ENCODE data around the gene FOXD4L1.
"Not testable (repeated sequence)": the region's sequence is repeated elsewhere in the genome, so short reads cannot be mapped to it uniquely, and the experiment has no call there.

FOXD4L1 gene

GRCh38 chr2:113502216-113503093 is 4.0 kb downstream of the FOXD4L1 start:
- H3K4me3 ChIP-seq (ENCODE audit: low read length); H3K36me3 ChIP-seq (ENCODE audit: control insufficient read depth, low read length); H3F3A ChIP-seq (ENCODE audit: control insufficient read depth, insufficient read depth); H3K4me2 ChIP-seq (ENCODE audit: low read length); H3K9me2 ChIP-seq (replicated peaks; ENCODE audit: control insufficient read depth, low read length); H3K27ac ChIP-seq (ENCODE audit: low read depth, low read length); H3K9me3 ChIP-seq (ENCODE audit: control insufficient read depth, insufficient read depth, low read length); H3K27me3 ChIP-seq (ENCODE audit: control insufficient read depth, low read length); H3K79me2 ChIP-seq (ENCODE audit: control insufficient read depth, low read length); H4K20me1 ChIP-seq (ENCODE audit: control insufficient read depth, insufficient read depth, low read depth, low read length); H3K4me1 ChIP-seq (ENCODE audit: control insufficient read depth, low read length): not testable (repeated sequence)

GRCh38 chr2:113503094-113504042 is 4.9 kb downstream of the FOXD4L1 start:
- H4K20me1 ChIP-seq (ENCODE audit: control insufficient read depth, insufficient read depth, low read depth, low read length); H3K4me1 ChIP-seq (ENCODE audit: control insufficient read depth, low read length); H3K9me3 ChIP-seq (ENCODE audit: control insufficient read depth, insufficient read depth, low read length); H3K27ac ChIP-seq (ENCODE audit: low read depth, low read length); H3K4me2 ChIP-seq (ENCODE audit: low read length); H3K36me3 ChIP-seq (ENCODE audit: control insufficient read depth, low read length); H3F3A ChIP-seq (ENCODE audit: control insufficient read depth, insufficient read depth); H3K4me3 ChIP-seq (ENCODE audit: low read length); H3K9me2 ChIP-seq (replicated peaks; ENCODE audit: control insufficient read depth, low read length); H3K79me2 ChIP-seq (ENCODE audit: control insufficient read depth, low read length); H3K27me3 ChIP-seq (ENCODE audit: control insufficient read depth, low read length): not testable (repeated sequence)

- H3K79me2 ChIP-seq (ENCODE audit: control insufficient read depth, low read length); H3K27me3 ChIP-seq (ENCODE audit: control insufficient read depth, low read length); H3K4me2 ChIP-seq (ENCODE audit: low read length); H3K27ac ChIP-seq (ENCODE audit: low read depth, low read length); H3K4me3 ChIP-seq (ENCODE audit: low read length); H4K20me1 ChIP-seq (ENCODE audit: control insufficient read depth, insufficient read depth, low read depth, low read length); H3K9me3 ChIP-seq (ENCODE audit: control insufficient read depth, insufficient read depth, low read length); H3K9me2 ChIP-seq (replicated peaks; ENCODE audit: control insufficient read depth, low read length); H3K36me3 ChIP-seq (ENCODE audit: control insufficient read depth, low read length); H3K4me1 ChIP-seq (ENCODE audit: control insufficient read depth, low read length); H3F3A ChIP-seq (ENCODE audit: control insufficient read depth, insufficient read depth): not testable (repeated sequence)
Observed at GRCh38 chr2:113504081-113504480, 5.6 kb downstream of the FOXD4L1 start.

- not testable (repeated sequence) for H3K27me3 ChIP-seq (ENCODE audit: control insufficient read depth, low read length); H3K9me3 ChIP-seq (ENCODE audit: control insufficient read depth, insufficient read depth, low read length); H3K36me3 ChIP-seq (ENCODE audit: control insufficient read depth, low read length); H3K4me2 ChIP-seq (ENCODE audit: low read length); H4K20me1 ChIP-seq (ENCODE audit: control insufficient read depth, insufficient read depth, low read depth, low read length); H3F3A ChIP-seq (ENCODE audit: control insufficient read depth, insufficient read depth); H3K79me2 ChIP-seq (ENCODE audit: control insufficient read depth, low read length); H3K27ac ChIP-seq (ENCODE audit: low read depth, low read length); H3K4me3 ChIP-seq (ENCODE audit: low read length); H3K4me1 ChIP-seq (ENCODE audit: control insufficient read depth, low read length); H3K9me2 ChIP-seq (replicated peaks; ENCODE audit: control insufficient read depth, low read length)
Observed at GRCh38 chr2:113507394-113508140, 9.1 kb downstream of the FOXD4L1 start.

- H3K9me2 ChIP-seq (replicated peaks; ENCODE audit: control insufficient read depth, low read length); H3K36me3 ChIP-seq (ENCODE audit: control insufficient read depth, low read length); H3K4me2 ChIP-seq (ENCODE audit: low read length); H3K79me2 ChIP-seq (ENCODE audit: control insufficient read depth, low read length); H4K20me1 ChIP-seq (ENCODE audit: control insufficient read depth, insufficient read depth, low read depth, low read length); H3K27ac ChIP-seq (ENCODE audit: low read depth, low read length); H3K4me1 ChIP-seq (ENCODE audit: control insufficient read depth, low read length); H3K27me3 ChIP-seq (ENCODE audit: control insufficient read depth, low read length); H3K9me3 ChIP-seq (ENCODE audit: control insufficient read depth, insufficient read depth, low read length); H3K4me3 ChIP-seq (ENCODE audit: low read length); H3F3A ChIP-seq (ENCODE audit: control insufficient read depth, insufficient read depth): not testable (repeated sequence)
Observed at GRCh38 chr2:113508187-113508586, 9.7 kb downstream of the FOXD4L1 start.

- H3K27ac ChIP-seq (ENCODE audit: low read depth, low read length); H3K27me3 ChIP-seq (ENCODE audit: control insufficient read depth, low read length); H3K36me3 ChIP-seq (ENCODE audit: control insufficient read depth, low read length); H3K79me2 ChIP-seq (ENCODE audit: control insufficient read depth, low read length); H4K20me1 ChIP-seq (ENCODE audit: control insufficient read depth, insufficient read depth, low read depth, low read length); H3K9me2 ChIP-seq (replicated peaks; ENCODE audit: control insufficient read depth, low read length); H3K4me3 ChIP-seq (ENCODE audit: low read length); H3K4me1 ChIP-seq (ENCODE audit: control insufficient read depth, low read length); H3K9me3 ChIP-seq (ENCODE audit: control insufficient read depth, insufficient read depth, low read length); H3F3A ChIP-seq (ENCODE audit: control insufficient read depth, insufficient read depth); H3K4me2 ChIP-seq (ENCODE audit: low read length): not testable (repeated sequence)
Observed at GRCh38 chr2:113510913-113511312, 12.4 kb downstream of the FOXD4L1 start.

- H3K4me2 ChIP-seq (ENCODE audit: low read length); H3K4me3 ChIP-seq (ENCODE audit: low read length); H3F3A ChIP-seq (ENCODE audit: control insufficient read depth, insufficient read depth); H3K36me3 ChIP-seq (ENCODE audit: control insufficient read depth, low read length); H4K20me1 ChIP-seq (ENCODE audit: control insufficient read depth, insufficient read depth, low read depth, low read length); H3K9me2 ChIP-seq (replicated peaks; ENCODE audit: control insufficient read depth, low read length); H3K27ac ChIP-seq (ENCODE audit: low read depth, low read length); H3K79me2 ChIP-seq (ENCODE audit: control insufficient read depth, low read length); H3K27me3 ChIP-seq (ENCODE audit: control insufficient read depth, low read length); H3K9me3 ChIP-seq (ENCODE audit: control insufficient read depth, insufficient read depth, low read length); H3K4me1 ChIP-seq (ENCODE audit: control insufficient read depth, low read length): not testable (repeated sequence)
Observed at GRCh38 chr2:113511859-113512258, 13.4 kb downstream of the FOXD4L1 start.

Data from DOHH2 (cell line).